SJCRH30 (cell line): Measurements from ENCODE around the gene PNPLA2. TPM values are rescaled to one million over a fixed set of nuclear protein-coding genes. Genes with fewer than 3 reads are reported as not detected.
A peak's percentile ranks its signal among the peaks of the same experiment; 100 is the strongest.

Source experiments
- DNase-seq, 2 experiments: peaks; one replicate each; pipeline ENCODE4 v3.0.0-alpha.2; 2015 to 2020
- H3K27ac ChIP-seq: fragments of 250-450 bp; sonication (Bioruptor Pico); 2 replicates; pipeline ENCODE4 v1.5.1; 2020; ENCODE audit warnings: mild to moderate bottlenecking, moderate library complexity
- H3K27me3 ChIP-seq: fragments of 250-450 bp; sonication (Bioruptor Pico); 2 replicates; pipeline ENCODE4 v1.5.1; 2020; ENCODE audit warnings: mild to moderate bottlenecking, moderate library complexity
- H3K36me3 ChIP-seq: fragments of 250-450 bp; sonication (Bioruptor Pico); 2 replicates; pipeline ENCODE4 v1.5.1; 2020; ENCODE audit warnings: mild to moderate bottlenecking, moderate library complexity
- H3K4me1 ChIP-seq: fragments of 250-450 bp; sonication (Bioruptor Pico); 2 replicates; pipeline ENCODE4 v1.5.1; 2020; ENCODE audit warnings: mild to moderate bottlenecking, moderate library complexity
- H3K4me3 ChIP-seq: fragments of 250-450 bp; sonication (Bioruptor Pico); 2 replicates; pipeline ENCODE4 v1.5.1; 2020; ENCODE audit warnings: mild to moderate bottlenecking, moderate library complexity
- H3K9me3 ChIP-seq: fragments of 250-450 bp; sonication (Bioruptor Pico); replicated peaks from 2 replicates; pipeline ENCODE4 v1.5.1; 2020; ENCODE audit warnings: mild to moderate bottlenecking, moderate library complexity
- total RNA-seq: library from RNA; depleted of rRNA; stranded (reverse); fragments of >200 nt; shearing (Covaris generic); gene quantifications from 2 replicates; pipeline ENCODE4 v1.2.3, GENCODE V29; 2014

The PNPLA2 gene
- total RNA-seq, 1 experiment from 2014 or later = 19.6 TPM

DNA sequence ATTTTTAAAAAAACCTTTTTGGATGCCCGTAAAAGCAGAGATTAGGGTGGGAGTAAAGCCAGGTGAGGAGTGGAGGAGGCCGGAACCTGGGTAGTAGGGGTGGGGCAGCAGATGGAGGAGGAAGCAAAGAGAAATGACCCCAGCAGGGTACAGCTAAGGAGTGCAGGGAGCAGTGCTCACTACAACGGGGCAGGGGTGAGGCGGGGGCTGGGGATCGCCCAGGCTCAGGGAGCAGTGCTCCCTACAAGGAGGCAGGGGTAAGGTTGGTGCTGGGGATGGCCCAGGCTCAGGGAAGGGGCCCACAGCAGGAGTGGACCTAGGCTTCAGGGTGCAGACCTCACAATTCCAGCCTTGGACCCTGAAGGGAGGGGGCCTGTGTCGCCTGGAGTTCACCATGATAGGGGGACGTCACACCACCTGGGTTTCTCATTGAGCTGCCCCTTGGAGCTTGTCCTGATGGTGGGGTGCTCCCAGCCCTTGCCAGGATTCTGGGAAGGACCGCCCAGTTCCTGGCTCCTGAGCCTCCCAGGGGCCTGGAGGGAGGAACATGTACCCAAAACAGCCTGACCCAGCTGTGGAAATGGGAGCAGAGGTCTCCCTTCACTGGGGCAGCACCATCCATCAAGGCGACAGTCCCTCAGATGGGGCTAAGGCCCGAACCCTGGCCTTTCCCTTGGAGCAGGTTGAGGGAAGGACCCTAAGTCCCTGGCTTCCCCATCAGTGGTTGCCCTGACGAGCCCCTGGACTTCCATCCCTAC, 2.9 kb upstream of the PNPLA2 start:
- Histone ChIP-seq H3K27ac (no peak overlapping the region), H3K9me3 (no peaks in the 10 kb centered on the region), H3K4me1 (peaks cover 21% of the 10 kb centered on the region), H3K27me3 (no peaks in the 10 kb centered on the region), H3K36me3 (peaks cover 37% of the 10 kb centered on the region), H3K4me3 (no peak overlapping the region)
- no peak for DNase-seq

DNA sequence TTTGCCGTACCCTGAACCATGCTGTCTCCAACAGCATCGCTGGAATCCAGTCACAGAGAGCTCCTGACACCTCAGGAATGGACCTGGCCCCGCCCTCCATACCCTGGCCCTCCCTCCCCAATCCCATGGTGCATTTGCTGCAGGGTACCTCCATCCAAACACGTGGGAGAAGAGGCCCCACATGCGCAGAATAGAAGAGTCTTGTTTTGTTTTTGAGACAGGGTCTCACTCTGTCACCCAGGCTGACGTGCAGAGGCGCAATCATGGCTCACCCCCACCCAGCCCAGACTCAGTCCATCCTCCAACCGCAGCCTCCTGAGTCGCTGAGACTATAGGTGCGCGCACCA, 2.3 kb upstream of the PNPLA2 start:
- no peak overlapping the region for H3K27ac ChIP-seq
- no peaks in the 10 kb centered on the region for H3K27me3 ChIP-seq
- no peak for DNase-seq
- no peaks in the 10 kb centered on the region for H3K9me3 ChIP-seq
- H3K4me3 ChIP-seq = no peak overlapping the region
- H3K4me1 ChIP-seq = peaks cover 21% of the 10 kb centered on the region
- peaks cover 32% of the 10 kb centered on the region for H3K36me3 ChIP-seq

DNA sequence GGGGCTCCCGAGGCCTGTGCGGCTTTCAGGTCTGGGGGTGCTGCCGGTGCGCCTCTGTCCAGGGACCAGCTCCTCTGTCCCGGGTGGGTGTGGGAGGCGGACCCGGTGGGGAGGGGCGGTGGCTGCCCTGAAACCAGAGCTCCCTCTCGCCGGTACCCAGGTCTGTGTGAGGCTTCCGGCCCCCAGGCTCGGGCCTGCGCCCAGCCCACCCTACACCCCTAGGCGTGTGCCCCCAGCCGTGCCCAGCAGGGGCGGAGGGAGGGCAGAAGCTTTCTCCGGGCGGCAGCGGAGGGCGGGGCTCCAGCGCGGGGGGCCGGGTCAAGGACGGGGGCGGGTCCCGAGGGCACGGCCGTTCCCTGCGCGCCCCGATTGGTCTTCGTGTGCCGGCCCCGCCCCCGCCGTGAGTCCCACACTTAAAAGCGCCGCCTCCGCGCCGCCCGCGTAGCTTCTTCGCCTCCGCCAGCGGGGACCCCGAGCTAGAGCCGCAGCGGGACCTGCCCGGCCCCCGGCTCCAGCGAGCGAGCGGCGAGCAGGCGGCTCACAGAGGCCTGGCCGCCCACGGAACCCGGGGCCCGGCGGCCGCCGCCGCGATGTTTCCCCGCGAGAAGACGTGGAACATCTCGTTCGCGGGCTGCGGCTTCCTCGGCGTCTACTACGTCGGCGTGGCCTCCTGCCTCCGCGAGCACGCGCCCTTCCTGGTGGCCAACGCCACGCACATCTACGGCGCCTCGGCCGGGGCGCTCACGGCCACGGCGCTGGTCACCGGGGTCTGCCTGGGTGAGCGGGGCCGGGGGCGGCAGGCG, 616 bp downstream of the PNPLA2 start:
- Histone ChIP-seq H3K4me3 (peak overlapping the region; percentile 89), H3K27me3 (no peaks in the 10 kb centered on the region), H3K27ac (peak overlapping the region; percentile 41; the same call in 1 of the 2 replicates), H3K9me3 (no peaks in the 10 kb centered on the region), H3K4me1 (peaks cover 19% of the 10 kb centered on the region), H3K36me3 (peaks cover 4% of the 10 kb centered on the region; the same call in 1 of the 2 replicates)
- peak; percentile 90 to 92 for DNase-seq

DNA sequence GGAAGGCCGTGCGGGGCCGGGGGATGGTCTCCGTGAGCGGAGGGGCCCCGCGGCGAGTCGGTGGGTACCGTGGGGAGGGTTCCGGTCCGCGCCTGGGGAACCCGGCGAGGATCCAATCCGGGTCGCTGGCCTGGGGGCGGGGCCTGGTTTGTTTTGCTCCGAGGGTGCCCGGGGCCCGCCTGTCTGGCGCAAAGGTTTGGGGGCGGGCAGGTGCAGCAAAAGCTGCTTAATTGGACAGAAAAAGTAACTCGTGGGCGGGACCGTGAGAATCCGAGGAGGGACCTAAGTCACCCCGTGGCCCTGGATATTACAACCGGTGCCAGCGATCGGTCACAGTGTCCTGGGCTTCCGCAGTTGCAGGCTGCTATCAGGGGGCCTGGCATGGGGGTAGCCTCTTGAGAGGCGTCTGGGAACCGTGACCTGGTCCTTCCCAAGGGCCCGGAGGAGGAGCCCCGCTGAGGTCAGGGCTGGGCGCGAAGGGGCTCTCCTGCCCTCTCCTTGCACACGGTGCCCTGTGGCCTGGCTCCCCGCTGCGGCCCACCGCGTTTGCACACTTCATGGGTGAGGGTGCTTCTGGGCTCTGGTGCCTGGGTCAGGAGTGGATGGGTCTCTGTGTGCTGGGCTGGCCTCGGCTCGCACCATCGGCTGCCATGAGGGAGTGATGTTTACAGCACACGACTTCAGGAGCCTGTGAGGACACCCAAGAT, 1.4 kb downstream of the PNPLA2 start:
- H3K27ac ChIP-seq = peak overlapping the region; percentile 41
- DNase-seq = peak; percentile 86 to 87
- H3K4me3 ChIP-seq = peak overlapping the region; percentile 89
- no peaks in the 10 kb centered on the region for H3K9me3 ChIP-seq
- H3K4me1 ChIP-seq = peaks cover 21% of the 10 kb centered on the region
- peaks cover 1% of the 10 kb centered on the region for H3K36me3 ChIP-seq
- H3K27me3 ChIP-seq = no peaks in the 10 kb centered on the region

DNA sequence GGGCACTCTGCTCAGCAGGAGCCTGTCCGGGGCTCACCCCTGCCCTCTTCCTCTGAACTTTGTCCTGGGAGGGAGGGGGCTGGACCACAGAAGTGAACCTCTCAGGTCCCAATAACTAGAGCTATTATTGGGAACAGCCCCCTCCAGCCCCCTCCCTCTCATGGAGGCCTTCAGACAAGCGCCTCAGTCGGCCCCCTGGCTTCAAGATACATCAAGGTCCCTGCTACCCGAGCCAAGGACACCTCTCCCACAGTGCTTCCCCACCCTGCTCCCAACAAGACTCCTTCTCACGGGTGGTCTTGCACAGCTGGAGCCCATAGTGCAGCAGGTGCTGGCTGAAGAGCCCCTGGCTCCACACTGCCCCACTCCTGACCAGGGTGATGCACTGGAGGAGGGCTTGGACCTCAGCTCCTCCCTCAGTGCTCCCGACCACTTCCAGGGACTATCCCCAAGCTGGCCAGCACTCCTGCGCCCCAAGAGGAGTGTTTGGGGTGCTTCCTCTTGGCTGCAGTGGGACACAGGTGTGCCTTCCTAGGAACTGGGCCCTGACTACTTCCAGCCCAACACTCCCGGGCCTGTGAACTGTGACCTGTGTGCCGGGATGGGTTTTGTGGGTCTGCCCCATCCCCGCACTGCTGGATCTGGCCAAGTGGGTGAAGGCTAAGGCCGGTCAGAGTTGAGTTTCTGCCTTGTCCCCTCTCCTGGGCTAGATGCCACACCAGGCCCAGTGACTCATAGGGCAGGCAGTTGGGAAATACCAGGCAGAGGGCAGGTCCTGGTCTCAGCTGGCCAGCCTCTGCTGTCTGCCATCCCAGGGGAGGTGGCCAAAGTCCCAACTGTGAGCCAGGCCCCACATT, 2.2 kb downstream of the PNPLA2 start:
- H3K4me3 ChIP-seq = peak overlapping the region; percentile 89
- no peaks in the 10 kb centered on the region for H3K27me3 ChIP-seq
- no peaks in the 10 kb centered on the region for H3K9me3 ChIP-seq
- no peaks in the 10 kb centered on the region; the same call in 1 of the 2 replicates for H3K36me3 ChIP-seq
- DNase-seq = no peak
- H3K4me1 ChIP-seq = peaks cover 22% of the 10 kb centered on the region
- H3K27ac ChIP-seq = peak overlapping the region; percentile 41

DNA sequence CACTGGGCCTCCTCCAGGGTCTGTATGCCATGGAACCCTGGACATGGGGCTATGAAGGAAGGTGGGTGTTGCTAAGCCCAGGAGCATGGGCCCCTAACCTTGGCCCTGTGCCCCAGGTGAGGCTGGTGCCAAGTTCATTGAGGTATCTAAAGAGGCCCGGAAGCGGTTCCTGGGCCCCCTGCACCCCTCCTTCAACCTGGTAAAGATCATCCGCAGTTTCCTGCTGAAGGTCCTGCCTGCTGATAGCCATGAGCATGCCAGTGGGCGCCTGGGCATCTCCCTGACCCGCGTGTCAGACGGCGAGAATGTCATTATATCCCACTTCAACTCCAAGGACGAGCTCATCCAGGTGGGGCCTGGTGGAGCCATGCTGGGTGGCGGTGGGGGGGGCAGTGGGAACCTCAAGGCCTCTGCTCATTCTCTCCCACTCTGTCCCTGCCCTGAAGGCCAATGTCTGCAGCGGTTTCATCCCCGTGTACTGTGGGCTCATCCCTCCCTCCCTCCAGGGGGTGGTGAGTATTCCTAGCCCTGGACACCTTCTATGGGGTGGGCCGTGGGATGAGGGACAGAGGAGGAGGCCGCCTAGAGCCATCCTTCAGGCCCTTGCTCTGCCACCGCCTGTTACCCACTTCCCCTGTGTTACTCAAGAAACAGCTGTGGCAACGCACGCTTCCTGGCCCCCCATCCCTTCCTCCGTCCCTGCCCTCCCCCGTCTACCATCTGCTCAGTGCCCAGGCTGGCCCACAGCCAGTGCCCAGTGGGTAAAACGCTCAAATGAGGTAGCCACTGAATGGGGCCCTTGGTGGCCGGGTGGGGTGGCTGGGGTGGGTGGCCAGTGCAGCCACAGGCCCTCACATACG, 3.0 kb downstream of the PNPLA2 start:
- Histone ChIP-seq H3K27me3 (no peaks in the 10 kb centered on the region), H3K27ac (no peak overlapping the region), H3K4me1 (peaks cover 25% of the 10 kb centered on the region), H3K36me3 (no peaks in the 10 kb centered on the region; the same call in 1 of the 2 replicates), H3K9me3 (no peaks in the 10 kb centered on the region), H3K4me3 (no peak overlapping the region)
- no peak for DNase-seq

DNA sequence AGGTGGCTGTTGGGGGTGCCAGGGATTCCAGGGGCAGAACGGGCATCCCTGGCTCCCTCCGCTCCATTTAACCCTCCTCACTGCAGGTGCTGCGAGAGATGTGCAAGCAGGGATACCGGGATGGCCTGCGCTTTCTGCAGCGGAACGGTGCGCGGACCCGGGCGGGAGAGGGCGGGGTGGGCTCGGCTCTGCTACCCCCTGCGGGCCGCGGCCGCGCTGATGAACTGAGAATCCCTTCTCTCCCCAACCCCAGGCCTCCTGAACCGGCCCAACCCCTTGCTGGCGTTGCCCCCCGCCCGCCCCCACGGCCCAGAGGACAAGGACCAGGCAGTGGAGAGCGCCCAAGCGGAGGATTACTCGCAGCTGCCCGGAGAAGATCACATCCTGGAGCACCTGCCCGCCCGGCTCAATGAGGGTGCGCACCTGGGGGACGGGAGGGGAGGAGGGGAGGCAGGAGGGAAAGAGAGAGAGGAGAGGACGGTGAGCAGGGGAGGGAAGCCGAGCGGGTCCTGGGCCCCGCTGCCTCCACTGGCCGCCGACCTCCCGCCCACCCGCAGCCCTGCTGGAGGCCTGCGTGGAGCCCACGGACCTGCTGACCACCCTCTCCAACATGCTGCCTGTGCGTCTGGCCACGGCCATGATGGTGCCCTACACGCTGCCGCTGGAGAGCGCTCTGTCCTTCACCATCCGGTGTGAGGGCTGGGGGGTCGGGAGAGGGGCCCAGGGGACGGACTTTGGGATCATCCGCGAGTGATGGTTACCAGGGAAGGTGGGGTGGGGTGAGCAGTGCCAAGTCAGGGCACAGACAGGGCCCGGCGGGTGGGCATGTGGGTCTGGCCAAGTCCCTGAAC, 5.0 kb downstream of the PNPLA2 start:
- H3K36me3 ChIP-seq = no peaks in the 10 kb centered on the region; the same call in 1 of the 2 replicates
- H3K9me3 ChIP-seq = no peaks in the 10 kb centered on the region
- no peak overlapping the region for H3K4me3 ChIP-seq
- no peak overlapping the region for H3K27ac ChIP-seq
- no peak for DNase-seq
- peaks cover 34% of the 10 kb centered on the region for H3K4me1 ChIP-seq
- H3K27me3 ChIP-seq = no peaks in the 10 kb centered on the region

DNA sequence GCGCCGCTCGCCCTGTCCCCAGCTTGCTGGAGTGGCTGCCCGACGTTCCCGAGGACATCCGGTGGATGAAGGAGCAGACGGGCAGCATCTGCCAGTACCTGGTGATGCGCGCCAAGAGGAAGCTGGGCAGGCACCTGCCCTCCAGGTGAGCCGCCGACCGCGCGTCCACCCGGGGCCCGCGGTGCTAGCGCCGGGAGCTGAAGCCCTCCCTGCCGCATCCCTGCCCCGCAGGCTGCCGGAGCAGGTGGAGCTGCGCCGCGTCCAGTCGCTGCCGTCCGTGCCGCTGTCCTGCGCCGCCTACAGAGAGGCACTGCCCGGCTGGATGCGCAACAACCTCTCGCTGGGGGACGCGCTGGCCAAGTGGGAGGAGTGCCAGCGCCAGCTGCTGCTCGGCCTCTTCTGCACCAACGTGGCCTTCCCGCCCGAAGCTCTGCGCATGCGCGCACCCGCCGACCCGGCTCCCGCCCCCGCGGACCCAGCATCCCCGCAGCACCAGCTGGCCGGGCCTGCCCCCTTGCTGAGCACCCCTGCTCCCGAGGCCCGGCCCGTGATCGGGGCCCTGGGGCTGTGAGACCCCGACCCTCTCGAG, 5.7 kb downstream of the PNPLA2 start:
- Histone ChIP-seq H3K4me3 (no peak overlapping the region), H3K4me1 (peaks cover 32% of the 10 kb centered on the region), H3K9me3 (no peaks in the 10 kb centered on the region), H3K27ac (no peak overlapping the region), H3K36me3 (no peaks in the 10 kb centered on the region; the same call in 1 of the 2 replicates), H3K27me3 (no peaks in the 10 kb centered on the region)
- no peak for DNase-seq

DNA sequence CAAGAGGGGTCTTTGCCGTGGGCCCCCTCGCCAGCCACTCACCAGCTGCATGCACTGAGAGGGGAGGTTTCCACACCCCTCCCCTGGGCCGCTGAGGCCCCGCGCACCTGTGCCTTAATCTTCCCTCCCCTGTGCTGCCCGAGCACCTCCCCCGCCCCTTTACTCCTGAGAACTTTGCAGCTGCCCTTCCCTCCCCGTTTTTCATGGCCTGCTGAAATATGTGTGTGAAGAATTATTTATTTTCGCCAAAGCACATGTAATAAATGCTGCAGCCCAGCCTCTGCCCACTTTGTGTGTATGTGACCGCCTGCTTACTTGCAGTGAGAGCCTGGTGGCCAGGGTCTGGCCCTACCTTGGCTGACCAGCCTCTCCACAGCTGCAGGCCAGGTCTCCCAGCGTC, 6.2 kb downstream of the PNPLA2 start:
- peaks cover 32% of the 10 kb centered on the region for H3K4me1 ChIP-seq
- no peak overlapping the region for H3K27ac ChIP-seq
- H3K4me3 ChIP-seq = no peak overlapping the region
- H3K36me3 ChIP-seq = no peaks in the 10 kb centered on the region; the same call in 1 of the 2 replicates
- H3K27me3 ChIP-seq = no peaks in the 10 kb centered on the region
- no peak for DNase-seq
- H3K9me3 ChIP-seq = no peaks in the 10 kb centered on the region

DNA sequence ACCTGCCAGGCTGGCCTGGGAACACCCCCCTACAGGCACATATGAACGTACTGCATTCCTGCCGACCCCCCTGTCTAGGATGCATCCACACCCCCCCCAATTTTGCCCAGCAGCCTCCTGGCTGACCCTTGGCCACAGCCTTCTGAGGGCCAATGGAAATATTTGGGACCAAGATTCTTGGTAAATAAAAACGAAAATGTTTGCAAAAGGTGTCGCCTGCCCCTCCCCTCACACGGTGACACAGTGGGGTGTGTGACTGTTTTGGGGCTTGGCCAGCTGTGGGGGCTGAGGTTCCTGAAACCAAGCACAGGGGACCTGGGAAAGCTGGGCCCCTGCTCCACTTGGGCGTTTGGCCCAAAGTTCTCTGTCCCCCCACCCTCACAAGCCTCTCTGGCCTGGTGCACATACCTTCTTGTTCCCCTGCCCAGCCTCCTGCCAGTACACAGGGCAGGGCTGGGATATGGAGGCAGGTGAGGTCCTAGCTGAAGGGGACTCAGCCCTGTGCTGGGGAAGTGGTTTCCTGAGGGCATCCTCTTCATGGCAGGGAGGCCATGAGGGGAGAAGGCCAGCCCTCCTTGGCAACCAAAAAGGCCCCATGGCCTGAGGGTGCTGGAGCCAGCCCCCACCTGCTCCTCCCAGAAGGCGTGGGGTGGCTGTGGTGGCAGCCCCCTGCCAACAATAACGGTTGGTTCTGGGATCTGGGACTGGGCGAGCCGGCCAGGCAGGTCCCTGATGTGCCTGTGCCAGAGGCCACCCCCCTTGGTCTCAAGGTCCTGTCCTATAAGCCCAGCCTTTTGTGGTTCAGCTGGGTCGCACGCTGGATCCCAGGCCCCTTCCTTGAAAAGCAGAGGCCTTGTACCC, 6.9 kb downstream of the PNPLA2 start:
- H3K27ac ChIP-seq = no peak overlapping the region
- no peaks in the 10 kb centered on the region; the same call in 1 of the 2 replicates for H3K36me3 ChIP-seq
- no peak for DNase-seq
- H3K9me3 ChIP-seq = no peaks in the 10 kb centered on the region
- peaks cover 34% of the 10 kb centered on the region for H3K4me1 ChIP-seq
- H3K4me3 ChIP-seq = no peak overlapping the region
- no peaks in the 10 kb centered on the region for H3K27me3 ChIP-seq

DNA sequence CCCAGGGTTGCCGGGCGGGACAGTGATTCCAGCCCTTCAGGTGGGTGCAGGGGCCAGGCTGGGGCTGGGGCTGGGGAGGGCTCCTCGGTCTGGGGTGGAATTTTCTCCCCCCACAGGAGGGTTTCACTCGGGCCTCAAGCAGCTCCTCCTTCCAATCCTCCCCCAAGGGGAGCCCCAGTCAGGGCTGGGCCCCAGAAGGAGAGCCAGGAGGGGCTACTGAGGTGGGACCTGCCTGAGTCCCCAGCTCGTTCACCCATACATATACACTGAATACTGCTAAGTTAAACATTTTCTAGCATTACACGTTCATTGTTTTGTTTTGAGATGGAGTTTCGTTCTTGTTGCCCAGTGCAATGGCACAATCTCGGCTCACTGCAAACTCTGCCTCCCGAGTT, 7.5 kb downstream of the PNPLA2 start:
- H3K27me3 ChIP-seq = no peaks in the 10 kb centered on the region
- H3K4me1 ChIP-seq = peaks cover 34% of the 10 kb centered on the region
- H3K9me3 ChIP-seq = no peaks in the 10 kb centered on the region
- no peak for DNase-seq
- H3K4me3 ChIP-seq = no peak overlapping the region
- no peak overlapping the region for H3K27ac ChIP-seq
- H3K36me3 ChIP-seq = no peaks in the 10 kb centered on the region; the same call in 1 of the 2 replicates

DNA sequence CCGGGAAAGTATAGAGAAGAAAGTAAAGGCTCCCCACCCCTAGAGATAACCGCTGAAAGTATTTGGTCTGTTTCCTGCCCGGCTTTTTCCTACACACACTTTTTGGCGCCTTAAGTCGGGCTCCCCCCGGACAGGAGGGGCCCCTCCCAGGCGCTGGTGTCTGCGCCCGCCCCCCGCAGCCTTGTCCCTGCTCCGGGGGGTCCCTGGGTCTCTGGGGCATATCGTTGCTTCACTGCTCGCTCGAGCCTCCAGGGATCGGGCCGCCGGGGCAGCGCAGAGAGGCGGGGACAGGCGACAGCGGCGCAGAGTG, 8.1 kb downstream of the PNPLA2 start:
- DNase-seq = no peak
- Histone ChIP-seq H3K4me1 (peaks cover 33% of the 10 kb centered on the region), H3K27me3 (no peaks in the 10 kb centered on the region), H3K9me3 (no peaks in the 10 kb centered on the region), H3K27ac (no peak overlapping the region), H3K4me3 (peak overlapping the region; percentile 54), H3K36me3 (no peaks in the 10 kb centered on the region; the same call in 1 of the 2 replicates)
